CD14-positive monocyte (primary cell): Measurements from ENCODE around the gene PCDHGB6. TPM values are rescaled to one million over a fixed set of nuclear protein-coding genes. Genes with fewer than 3 reads are reported as not detected.

Experiments used
- DNase-seq, 3 donors: peaks; one replicate each; pipeline ENCODE4 v3.0.0-alpha.2; 2011 to 2022
- H2AFZ ChIP-seq: 2 replicates; pipeline ENCODE4 v1.6.0; 2012; ENCODE audit warnings: mild to moderate bottlenecking, low read depth, low read length, inconsistent platforms; ENCODE audit not compliant: insufficient read depth, poor library complexity, severe bottlenecking
- H3K27ac ChIP-seq, 2 donors: 1 replicate in 1 of 2; 2 replicates in 1 of 2; pipeline ENCODE4 v1.5.1; 2012 to 2013; ENCODE audit warnings: low read length in 2 of 2, control low read depth in 1 of 2, inconsistent platforms in 1 of 2, low read depth in 1 of 2, mild to moderate bottlenecking in 1 of 2
- H3K27me3 ChIP-seq, 2 donors: one replicate each; pipeline versions ENCODE4 v1.6.0 to v1.6.1; 2011 to 2013; ENCODE audit warnings: low read length in 2 of 2; ENCODE audit not compliant: control insufficient read depth in 2 of 2, insufficient read depth in 2 of 2
- H3K36me3 ChIP-seq, 2 donors: replicated peaks in 1 of 2; 1 replicate in 1 of 2; 2 replicates in 1 of 2; pipeline versions ENCODE4 v1.5.1 to v1.6.1; 2012 to 2013; ENCODE audit warnings: low read length in 2 of 2, control low read depth in 1 of 2, inconsistent platforms in 1 of 2, mild to moderate bottlenecking in 1 of 2; ENCODE audit not compliant: insufficient read depth in 2 of 2, control insufficient read depth in 1 of 2
- H3K4me1 ChIP-seq, 2 donors: 1 replicate in 1 of 2; 2 replicates in 1 of 2; pipeline versions ENCODE4 v1.5.1 to v1.6.1; 2012 to 2013; ENCODE audit warnings: low read length in 2 of 2, control low read depth in 1 of 2, inconsistent platforms in 1 of 2, mild to moderate bottlenecking in 1 of 2, moderate library complexity in 1 of 2; ENCODE audit not compliant: insufficient read depth in 2 of 2, control insufficient read depth in 1 of 2
- H3K4me2 ChIP-seq: replicated peaks from 2 replicates; pipeline ENCODE3; 2012; ENCODE audit warnings: low read length, moderate library complexity, mild to moderate bottlenecking; ENCODE audit not compliant: poor library complexity, severe bottlenecking; ENCODE audit errors: extremely low read depth
- H3K4me3 ChIP-seq, 3 experiments: fragments of 200-600 bp in 1 of 3; sonication (generic) in 1 of 3; replicated peaks in 1 of 3; 1 replicate in 2 of 3; 2 replicates in 1 of 3; pipeline ENCODE4 v1.5.1; 2011 to 2013; ENCODE audit warnings: low read length in 3 of 3, mild to moderate bottlenecking in 3 of 3, control low read depth in 2 of 3, low read depth in 2 of 3, inconsistent platforms in 1 of 3, moderate library complexity in 1 of 3
- H3K79me2 ChIP-seq: 2 replicates; pipeline ENCODE4 v1.6.0; 2012; ENCODE audit warnings: mild to moderate bottlenecking, control low read depth, inconsistent platforms, low read length, moderate library complexity; ENCODE audit not compliant: insufficient read depth
- H3K9ac ChIP-seq: 2 replicates; pipeline ENCODE4 v1.6.0; 2017; ENCODE audit warnings: low read length, mild to moderate bottlenecking; ENCODE audit not compliant: insufficient read depth, poor library complexity, severe bottlenecking
- H3K9me3 ChIP-seq, 2 donors: replicated peaks in 1 of 2; 1 replicate in 1 of 2; 2 replicates in 1 of 2; pipeline versions ENCODE4 v1.5.1 to v1.6.1; 2012 to 2013; ENCODE audit warnings: low read length in 2 of 2, control low read depth in 1 of 2; ENCODE audit not compliant: control insufficient read depth in 1 of 2, insufficient read depth in 1 of 2
- H4K20me1 ChIP-seq: 2 replicates; pipeline ENCODE4 v1.6.0; 2012; ENCODE audit warnings: mild to moderate bottlenecking, low read length, control low read depth, moderate library complexity; ENCODE audit not compliant: insufficient read depth
- H3K27ac Mint-ChIP-seq, 7 donors: one replicate each; pipeline ENCODE4 v1.8.0; 2020; ENCODE audit warnings: mild to moderate bottlenecking in 7 of 7, mixed read lengths in 7 of 7, moderate library complexity in 6 of 7, inconsistent platforms in 2 of 7
- H3K27me3 Mint-ChIP-seq, 3 donors: one replicate each; pipeline ENCODE4 v1.8.0; 2021 to 2022; ENCODE audit warnings: low read depth in 3 of 3, mild to moderate bottlenecking in 3 of 3, mixed read lengths in 3 of 3, moderate library complexity in 3 of 3, inconsistent platforms in 1 of 3
- H3K36me3 Mint-ChIP-seq, 2 donors: one replicate each; pipeline ENCODE4 v1.8.0; 2020; ENCODE audit warnings: mixed read lengths in 2 of 2, inconsistent platforms in 1 of 2, mild to moderate bottlenecking in 1 of 2
- H3K4me1 Mint-ChIP-seq: one replicate; pipeline ENCODE4 v1.8.0; 2020; ENCODE audit warnings: mild to moderate bottlenecking, mixed read lengths
- H3K4me3 Mint-ChIP-seq, 2 donors: one replicate each; pipeline ENCODE4 v1.8.0; 2020; ENCODE audit warnings: mild to moderate bottlenecking in 2 of 2, mixed read lengths in 2 of 2, moderate library complexity in 1 of 2
- H3K9me3 Mint-ChIP-seq, 7 donors: one replicate each; pipeline ENCODE4 v1.8.0; 2020 to 2022; ENCODE audit warnings: mixed read lengths in 7 of 7, mild to moderate bottlenecking in 6 of 7, moderate library complexity in 6 of 7, inconsistent platforms in 2 of 7
- WGBS: methylation state at CpG from one replicate; pipeline ENCODE4 v1.1.5; 2013; ENCODE audit warnings: missing lambda C conversion rate; ENCODE audit not compliant: insufficient coverage; 5-methylcytosine and 5-hydroxymethylcytosine counted together
- intact Hi-C, 2 donors: fragments of 100-400 bp; cut with micrococcal nuclease; formaldehyde crosslinking; loops; one replicate each; pipeline versions ENCODE4 v1.15.0 to v1.15.1; 2023
- polyA plus RNA-seq, 3 donors: library from polyadenylated mRNA; depleted of rRNA in 1 of 3; unstranded in 2 of 3; stranded (reverse) in 1 of 3; fragments of 300-500 nt in 2 of 3; fragments of >200 nt in 1 of 3; fragmentation: Illumina TruSeq in 2 of 3; gene quantifications; 1 replicate in 2 of 3; 2 replicates in 1 of 3; pipeline ENCODE4 v1.2.3, GENCODE V29; 2012 to 2021
- TF ChIP-seq, protein P1 (sequence below): fragments of 200-600 bp; IDR thresholded peaks from one replicate; pipeline ENCODE4 v1.8.0; 2022; ENCODE audit warnings: antibody characterized with exemption, mild to moderate bottlenecking

The PCDHGB6 gene
- polyA plus RNA-seq, 3 donors: 0.01 to 0.06 TPM; not detected in 1

DNA sequence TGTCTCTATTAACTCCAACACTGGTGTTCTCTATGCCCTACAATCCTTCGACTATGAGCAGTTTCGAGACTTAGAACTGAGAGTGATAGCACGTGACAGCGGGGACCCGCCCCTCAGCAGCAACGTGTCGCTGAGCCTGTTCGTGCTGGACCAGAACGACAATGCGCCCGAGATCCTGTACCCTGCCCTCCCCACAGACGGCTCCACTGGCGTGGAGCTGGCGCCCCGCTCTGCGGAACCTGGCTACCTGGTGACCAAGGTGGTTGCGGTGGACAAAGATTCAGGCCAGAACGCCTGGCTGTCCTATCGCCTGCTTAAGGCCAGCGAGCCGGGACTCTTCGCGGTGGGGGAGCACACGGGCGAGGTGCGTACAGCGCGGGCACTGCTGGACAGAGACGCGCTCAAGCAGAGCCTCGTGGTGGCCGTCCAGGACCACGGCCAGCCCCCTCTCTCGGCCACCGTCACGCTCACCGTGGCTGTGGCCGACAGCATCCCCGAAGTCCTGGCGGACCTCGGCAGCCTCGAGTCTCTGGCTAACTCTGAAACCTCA, 15.0 kb downstream of the PCDHGB6 start:
- H3K4me1 Mint-ChIP-seq: peaks cover 28% of the 10 kb centered on the region
- H3K27ac Mint-ChIP-seq: no peak overlapping the region
- intact Hi-C loops: loop anchor here (5.0 kb wide), 2 partner anchors 134 to 139 kb away; no protein-coding TSS in a partner anchor
- Histone ChIP-seq H3K4me2 (no peak overlapping the region), H3K27me3 (peaks cover 83 to 100% of the 10 kb centered on the region in 2 donors), H4K20me1 (no peaks in the 10 kb centered on the region), H3K36me3 (no peaks in the 10 kb centered on the region), H3K4me1 (peaks cover 16 to 17% of the 10 kb centered on the region in 2 donors), H3K27ac (no peak overlapping the region), H3K79me2 (no peaks in the 10 kb centered on the region), H2AFZ (no peak overlapping the region), H3K9me3 (peaks cover 51 to 60% of the 10 kb centered on the region in 2 donors), H3K4me3 (no peak overlapping the region), H3K9ac (no peak overlapping the region)
- H3K27me3 Mint-ChIP-seq: peaks cover 79 to 97% (median 90%) of the 10 kb centered on the region in 3 donors
- TF ChIP-seq, protein P1, sequence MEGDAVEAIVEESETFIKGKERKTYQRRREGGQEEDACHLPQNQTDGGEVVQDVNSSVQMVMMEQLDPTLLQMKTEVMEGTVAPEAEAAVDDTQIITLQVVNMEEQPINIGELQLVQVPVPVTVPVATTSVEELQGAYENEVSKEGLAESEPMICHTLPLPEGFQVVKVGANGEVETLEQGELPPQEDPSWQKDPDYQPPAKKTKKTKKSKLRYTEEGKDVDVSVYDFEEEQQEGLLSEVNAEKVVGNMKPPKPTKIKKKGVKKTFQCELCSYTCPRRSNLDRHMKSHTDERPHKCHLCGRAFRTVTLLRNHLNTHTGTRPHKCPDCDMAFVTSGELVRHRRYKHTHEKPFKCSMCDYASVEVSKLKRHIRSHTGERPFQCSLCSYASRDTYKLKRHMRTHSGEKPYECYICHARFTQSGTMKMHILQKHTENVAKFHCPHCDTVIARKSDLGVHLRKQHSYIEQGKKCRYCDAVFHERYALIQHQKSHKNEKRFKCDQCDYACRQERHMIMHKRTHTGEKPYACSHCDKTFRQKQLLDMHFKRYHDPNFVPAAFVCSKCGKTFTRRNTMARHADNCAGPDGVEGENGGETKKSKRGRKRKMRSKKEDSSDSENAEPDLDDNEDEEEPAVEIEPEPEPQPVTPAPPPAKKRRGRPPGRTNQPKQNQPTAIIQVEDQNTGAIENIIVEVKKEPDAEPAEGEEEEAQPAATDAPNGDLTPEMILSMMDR: no peak
- no peak for DNase-seq
- WGBS: 30% methylated on average over 42 of the region's 42 CpGs
- peaks cover 7 to 30% of the 10 kb centered on the region in 2 donors for H3K36me3 Mint-ChIP-seq
- H3K9me3 Mint-ChIP-seq: peaks cover 22 to 63% (median 59%) of the 10 kb centered on the region in 7 donors
- H3K4me3 Mint-ChIP-seq: peak overlapping the region in 1 of 2 donors; percentile 77

DNA sequence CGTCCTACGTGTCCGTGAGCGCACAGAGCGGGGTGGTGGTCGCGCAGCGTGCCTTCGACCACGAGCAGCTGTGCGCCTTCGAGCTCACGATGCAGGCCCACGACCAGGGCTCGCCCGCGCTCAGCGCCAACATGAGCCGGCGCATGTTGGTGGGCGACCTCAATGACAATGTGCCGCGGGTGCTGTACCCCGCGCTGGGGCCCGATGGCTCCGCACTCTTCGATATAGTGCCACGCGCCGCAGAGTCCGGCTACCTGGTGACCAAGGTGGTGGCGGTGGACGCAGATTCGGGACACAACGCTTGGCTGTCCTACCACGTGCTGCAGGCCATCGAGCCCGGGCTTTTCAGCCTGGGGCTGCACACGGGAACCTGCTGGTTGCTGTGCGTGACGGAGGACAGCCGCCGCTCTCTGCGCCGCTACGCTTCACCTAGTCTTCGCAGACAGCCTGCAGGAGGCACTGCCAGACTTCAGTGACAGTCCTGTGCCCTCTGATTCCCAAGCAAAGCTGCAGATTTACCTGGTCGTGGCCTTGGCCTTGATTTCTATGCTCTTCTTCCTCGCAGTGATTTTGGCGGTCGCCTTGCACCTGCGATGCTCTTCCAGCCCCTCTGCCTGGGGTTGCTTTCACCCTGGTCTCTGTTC, 20.1 kb downstream of the PCDHGB6 start:
- Mint-ChIP-seq H3K27ac (peak overlapping the region in 1 of 7 donors; percentile 60), H3K4me3 (peak overlapping the region in 1 of 2 donors; percentile 67), H3K9me3 (peaks cover 28 to 56% (median 45%) of the 10 kb centered on the region in 7 donors), H3K36me3 (peaks cover 18 to 22% of the 10 kb centered on the region in 2 donors), H3K27me3 (peaks cover 76 to 88% (median 82%) of the 10 kb centered on the region in 3 donors), H3K4me1 (peaks cover 21% of the 10 kb centered on the region)
- DNase-seq: no peak
- Histone ChIP-seq H3K4me2 (no peak overlapping the region), H3K27me3 (peaks cover 57 to 99% of the 10 kb centered on the region in 2 donors), H2AFZ (no peak overlapping the region), H3K9ac (no peak overlapping the region), H3K36me3 (no peaks in the 10 kb centered on the region), H3K27ac (no peak overlapping the region), H3K9me3 (peaks cover 45 to 51% of the 10 kb centered on the region in 2 donors), H3K4me3 (no peak overlapping the region), H3K79me2 (no peaks in the 10 kb centered on the region), H4K20me1 (no peaks in the 10 kb centered on the region), H3K4me1 (peaks cover 17 to 19% of the 10 kb centered on the region in 2 donors)
- intact Hi-C loops: no loop called here
- 60% methylated on average over 51 of the region's 53 CpGs for WGBS
- TF ChIP-seq, protein P1: no peak
